Choroid plexus epithelial cell (primary cell): ENCODE results near the gene ADORA1.

Experiments
- DNase-seq: peaks from one replicate; pipeline ENCODE4 v3.0.0-alpha.2; 2010; ENCODE audit warnings: low read depth
- H3K4me3 ChIP-seq: 2 replicates; pipeline ENCODE4 v1.5.1; 2011; ENCODE audit warnings: low read depth, mild to moderate bottlenecking, control low read depth, low read length, moderate library complexity
- TF ChIP-seq, protein P1 (sequence below): conservative IDR thresholded peaks from 2 replicates; pipeline ENCODE4 v1.5.1; 2011; ENCODE audit warnings: low read depth, mild to moderate bottlenecking, control low read depth, inconsistent platforms, low read length, moderate library complexity

Gene ADORA1

DNA sequence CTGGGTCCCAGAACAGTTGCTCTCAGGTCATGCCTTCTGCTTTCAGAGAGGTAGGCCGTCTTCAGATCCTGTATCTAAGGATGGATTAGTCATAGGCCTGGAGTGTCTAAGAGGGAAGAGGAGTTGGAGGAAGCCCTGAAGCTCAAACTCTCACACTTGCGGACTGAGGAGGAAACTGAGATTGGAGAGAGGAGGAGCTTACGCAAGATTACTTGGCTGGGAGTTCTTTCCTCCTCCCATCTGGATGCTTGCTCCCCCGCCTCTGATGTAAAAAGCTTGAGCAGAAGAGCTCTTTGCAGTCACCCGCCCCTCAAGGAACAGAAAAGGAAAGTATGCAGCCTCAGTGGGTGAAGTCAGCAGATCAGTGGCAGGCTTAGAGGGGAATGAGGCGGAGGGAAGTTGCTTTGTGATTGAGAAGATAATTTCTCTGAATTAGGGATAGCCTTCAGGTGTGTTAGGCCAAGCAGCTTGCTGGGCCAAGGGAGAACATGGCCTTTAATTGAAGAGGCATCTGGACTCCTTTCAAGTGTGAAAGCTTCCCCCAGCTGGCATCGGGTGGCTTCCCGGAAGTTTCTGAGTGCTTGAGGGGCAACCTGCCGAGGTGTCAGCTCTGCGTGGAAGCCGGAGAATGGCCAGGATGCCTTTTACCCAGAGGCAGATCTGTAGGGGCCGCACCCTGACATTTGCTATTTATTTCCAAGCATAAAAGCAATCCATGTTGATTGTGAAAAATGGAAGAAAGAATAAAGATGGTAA, 6.6 kb downstream of the ADORA1 start:
- TF ChIP-seq, protein P1, sequence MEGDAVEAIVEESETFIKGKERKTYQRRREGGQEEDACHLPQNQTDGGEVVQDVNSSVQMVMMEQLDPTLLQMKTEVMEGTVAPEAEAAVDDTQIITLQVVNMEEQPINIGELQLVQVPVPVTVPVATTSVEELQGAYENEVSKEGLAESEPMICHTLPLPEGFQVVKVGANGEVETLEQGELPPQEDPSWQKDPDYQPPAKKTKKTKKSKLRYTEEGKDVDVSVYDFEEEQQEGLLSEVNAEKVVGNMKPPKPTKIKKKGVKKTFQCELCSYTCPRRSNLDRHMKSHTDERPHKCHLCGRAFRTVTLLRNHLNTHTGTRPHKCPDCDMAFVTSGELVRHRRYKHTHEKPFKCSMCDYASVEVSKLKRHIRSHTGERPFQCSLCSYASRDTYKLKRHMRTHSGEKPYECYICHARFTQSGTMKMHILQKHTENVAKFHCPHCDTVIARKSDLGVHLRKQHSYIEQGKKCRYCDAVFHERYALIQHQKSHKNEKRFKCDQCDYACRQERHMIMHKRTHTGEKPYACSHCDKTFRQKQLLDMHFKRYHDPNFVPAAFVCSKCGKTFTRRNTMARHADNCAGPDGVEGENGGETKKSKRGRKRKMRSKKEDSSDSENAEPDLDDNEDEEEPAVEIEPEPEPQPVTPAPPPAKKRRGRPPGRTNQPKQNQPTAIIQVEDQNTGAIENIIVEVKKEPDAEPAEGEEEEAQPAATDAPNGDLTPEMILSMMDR: no peak
- H3K4me3 ChIP-seq: no peak overlapping the region
- DNase-seq: peak; percentile 23

DNA sequence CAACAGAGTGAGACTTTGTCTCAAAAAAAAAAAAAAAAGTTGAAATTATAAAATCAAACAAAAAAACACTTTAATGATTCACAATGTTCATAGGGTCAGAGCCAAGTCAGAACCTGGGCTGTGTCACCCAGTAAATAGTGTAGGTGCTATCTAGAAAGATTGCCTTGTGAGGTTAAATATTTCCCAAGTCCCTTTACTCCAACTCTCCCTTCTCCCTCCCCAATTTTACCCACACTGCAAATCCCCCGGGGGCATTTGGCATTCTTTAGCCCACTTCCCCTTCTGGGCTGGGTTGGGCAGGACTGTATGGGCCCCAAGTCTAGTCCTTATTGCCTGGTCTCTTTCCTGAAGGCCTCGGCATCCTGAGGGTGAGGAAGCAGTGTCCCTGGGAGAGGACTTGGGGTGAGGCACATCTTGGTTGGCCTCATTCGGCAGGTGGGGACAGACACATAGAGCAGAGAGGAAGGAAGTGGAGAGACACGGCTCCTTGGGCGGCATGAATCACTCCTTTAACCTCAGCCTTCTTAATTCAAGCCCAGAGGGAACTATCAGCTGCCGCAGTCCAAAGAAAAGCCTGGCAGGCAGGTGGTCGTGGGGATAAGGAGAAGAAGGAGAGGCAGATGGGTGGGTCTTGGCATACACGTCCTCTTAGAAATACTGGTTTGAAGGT, 8.2 kb downstream of the ADORA1 start:
- H3K4me3 ChIP-seq: no peak overlapping the region
- TF ChIP-seq, protein P1: no peak
- no peak for DNase-seq

DNA sequence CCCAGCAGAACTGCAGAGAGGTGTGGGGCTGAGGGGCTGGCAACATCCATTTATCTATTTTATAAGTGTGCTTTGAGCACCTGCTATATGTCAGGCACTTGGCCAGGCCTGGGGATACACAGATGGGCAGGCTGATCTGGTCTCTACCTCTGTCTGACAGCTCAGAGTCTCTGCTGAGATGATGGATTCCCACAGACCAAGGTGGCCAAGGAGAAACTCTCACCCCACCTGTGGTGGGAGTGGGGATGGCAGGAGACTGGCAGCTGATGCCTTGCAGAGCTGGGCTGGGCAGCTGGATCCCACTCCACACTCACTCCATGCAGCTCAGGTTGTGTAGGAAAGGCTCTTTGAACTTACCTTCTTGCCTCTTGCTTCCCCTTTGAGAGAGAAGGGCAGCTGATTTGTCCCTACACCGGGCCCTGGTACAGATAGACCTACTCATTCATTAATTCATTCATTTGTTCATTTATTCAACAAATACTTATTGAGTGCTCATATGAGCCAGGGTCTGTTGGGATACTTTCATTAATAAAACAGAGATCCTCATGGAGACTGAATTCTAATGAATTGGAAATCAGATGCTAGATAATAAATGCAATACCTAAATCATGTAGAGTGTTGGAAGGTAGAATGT, 9.0 kb downstream of the ADORA1 start:
- TF ChIP-seq, protein P1: no peak
- DNase-seq: no peak
- no peak overlapping the region for H3K4me3 ChIP-seq

GRCh38 chr1:203137324-203137723, 9.8 kb downstream of the ADORA1 start:
- no peak for DNase-seq
- H3K4me3 ChIP-seq: no peak overlapping the region
- TF ChIP-seq, protein P1: no peak

GRCh38 chr1:203138066-203138465, 10.5 kb downstream of the ADORA1 start:
- H3K4me3 ChIP-seq: no peak overlapping the region
- DNase-seq: no peak
- TF ChIP-seq, protein P1: no peak

DNA sequence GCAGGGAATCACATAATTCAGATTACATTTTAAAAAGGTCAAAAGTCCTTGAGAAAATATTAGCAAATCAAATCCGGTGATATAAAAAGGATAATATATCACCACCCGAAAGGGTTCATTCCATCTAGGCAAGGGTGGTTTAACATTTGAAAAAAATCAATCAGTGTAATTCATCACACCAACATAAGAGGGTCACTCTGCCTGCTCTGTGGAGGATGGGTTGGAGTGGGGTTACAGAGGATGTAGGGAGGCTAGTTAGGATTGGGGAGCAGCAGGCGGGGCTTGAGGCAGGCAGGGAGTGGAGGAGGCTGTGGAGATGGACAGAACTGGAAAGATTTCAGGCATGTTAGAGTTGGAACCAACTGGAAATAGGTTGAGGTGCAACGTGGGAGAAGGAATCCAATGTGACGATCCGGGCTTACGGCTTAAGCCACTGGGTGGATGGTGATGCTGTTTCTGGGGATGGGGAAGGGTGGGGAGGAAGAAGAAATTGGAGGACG, 12.5 kb downstream of the ADORA1 start:
- TF ChIP-seq, protein P1: no peak
- H3K4me3 ChIP-seq: no peak overlapping the region
- DNase-seq: no peak
